Lung microvascular endothelial cell (primary cell): ENCODE measurements around the gene BRME1. TPM values are rescaled to one million over a fixed set of nuclear protein-coding genes. Genes with fewer than 3 reads are reported as not detected.
"Not testable (repeated sequence)": the region's sequence is repeated elsewhere in the genome, so short reads cannot be mapped to it uniquely, and the experiment has no call there.

Experiments
- DNase-seq, 2 donors: peaks; one replicate each; pipeline versions ENCODE4 v3.0.0 to v3.0.0-alpha.2; 2010; ENCODE audit warnings: low read depth in 2 of 2
- total RNA-seq: library from RNA; depleted of rRNA; stranded (reverse); fragments of >200 nt; gene quantifications from 2 replicates; pipeline ENCODE4 v1.2.1, GENCODE V29; 2014

The BRME1 gene
- total RNA-seq, 1 donor from 2014 or later, result 0.20 TPM

DNA sequence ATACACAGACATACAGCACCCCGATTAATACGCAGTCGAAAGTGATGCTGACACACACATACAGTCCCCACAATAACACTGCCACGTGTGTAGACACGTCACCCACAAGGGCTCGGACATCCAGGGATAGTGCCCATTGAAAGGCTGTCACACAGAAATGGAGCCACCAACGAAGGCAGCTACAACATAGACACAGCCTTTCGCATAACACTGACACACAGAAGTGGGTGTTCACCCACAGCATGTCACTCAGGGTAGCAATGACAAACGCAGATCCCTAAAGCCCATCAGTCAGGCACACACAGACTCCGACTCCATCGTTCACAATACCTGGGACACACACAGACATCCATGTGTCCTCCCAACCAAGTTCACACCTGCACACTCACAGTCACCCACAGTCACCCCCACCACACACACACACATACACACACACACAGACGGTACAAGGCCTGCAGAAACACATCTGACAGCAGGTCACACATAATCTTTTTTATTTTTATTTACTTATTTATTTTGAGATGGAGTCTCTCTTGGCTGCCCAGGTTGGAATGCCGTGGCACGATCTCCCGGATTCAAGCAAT, 39.4 kb downstream of the BRME1 start:
- DNase-seq, result no peak

DNA sequence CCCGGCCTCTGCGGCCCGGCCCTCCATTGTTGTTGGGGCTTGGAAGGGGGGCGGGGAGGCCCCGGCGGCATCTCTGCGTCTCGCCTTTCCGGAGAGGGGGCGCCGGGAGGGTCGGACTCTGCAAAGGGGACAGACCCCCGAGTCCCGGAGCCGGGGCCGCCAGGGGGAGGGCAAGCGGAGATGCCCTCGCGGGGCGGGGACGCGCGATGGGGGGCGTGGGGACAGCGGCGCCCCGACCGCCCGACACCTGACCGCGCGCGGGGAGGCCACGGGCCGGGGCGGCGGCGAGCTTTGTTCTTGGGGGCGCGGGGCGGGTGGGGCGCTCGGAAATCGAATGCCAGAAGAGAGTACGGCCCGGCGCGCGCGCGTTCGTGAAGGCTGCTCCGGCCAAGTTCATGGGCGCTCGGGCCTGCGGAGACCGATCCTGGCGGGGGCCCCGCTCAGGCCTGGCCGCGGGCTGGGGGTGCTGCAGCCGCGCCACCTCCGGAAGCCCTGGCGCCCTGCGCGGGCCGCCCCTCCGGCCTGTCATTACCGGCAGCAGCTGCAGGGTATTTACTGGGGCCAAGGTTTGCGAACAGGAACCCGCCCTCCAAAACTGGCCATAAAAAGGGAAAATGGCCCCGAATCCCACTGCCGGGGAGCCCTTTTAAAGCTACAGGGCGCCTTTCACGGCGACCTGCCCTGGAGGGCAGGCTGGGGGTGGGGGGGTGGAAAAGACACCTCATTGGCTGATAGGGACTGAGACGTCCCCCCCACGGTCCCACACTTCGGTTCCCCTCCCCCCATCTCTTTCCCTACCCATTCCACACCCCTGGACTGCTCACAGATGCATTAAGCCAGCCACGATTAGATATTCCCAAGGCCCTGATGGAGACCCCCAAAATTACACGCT, 40.1 kb downstream of the BRME1 start:
- peak; percentile 31 to 34 for DNase-seq

DNA sequence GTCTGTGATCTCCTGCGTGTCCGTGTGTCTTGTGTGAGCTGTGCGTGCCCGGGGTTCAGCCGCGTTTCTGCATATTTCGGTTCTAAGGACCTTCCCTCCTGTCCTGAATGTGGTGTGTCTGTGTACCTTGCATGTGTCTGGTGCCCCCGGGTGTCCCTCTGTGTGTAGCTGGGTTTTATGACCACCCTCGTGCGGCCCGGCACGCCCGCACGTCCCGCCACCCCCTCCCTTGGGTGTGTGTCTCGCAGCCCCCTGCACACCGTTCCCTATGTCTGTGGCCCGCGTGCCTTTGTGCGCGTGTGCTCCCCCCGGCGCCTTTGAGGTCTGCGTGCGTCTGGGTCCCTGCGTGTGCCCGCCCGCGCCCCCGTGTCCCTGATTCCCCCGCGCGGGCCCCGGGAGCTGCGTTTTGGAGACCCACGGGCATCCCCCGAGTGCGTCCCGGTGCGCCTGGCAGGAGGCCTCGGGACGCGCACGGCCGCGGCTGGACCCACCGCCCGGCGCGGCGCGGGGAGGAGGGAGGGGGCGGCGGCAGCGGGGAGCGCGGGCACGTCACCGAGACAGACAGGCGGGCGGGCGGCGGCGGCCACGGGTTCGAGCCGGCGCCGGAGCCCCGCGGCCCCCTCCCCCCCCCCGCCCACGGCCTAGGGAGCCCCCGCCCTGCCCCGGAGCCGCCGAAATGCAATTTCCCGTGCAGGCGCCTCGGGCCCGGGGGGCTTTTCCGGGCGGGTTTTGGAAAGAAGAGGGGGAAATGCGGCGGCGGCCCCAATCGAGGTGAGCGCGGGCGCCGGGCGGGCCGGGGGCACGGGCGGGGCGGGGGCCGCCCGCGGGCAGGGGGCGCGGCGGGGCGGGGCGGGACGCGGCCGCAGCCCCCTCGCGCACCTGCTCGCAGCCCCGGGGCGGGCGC, 41.0 kb downstream of the BRME1 start:
- no peak for DNase-seq

DNA sequence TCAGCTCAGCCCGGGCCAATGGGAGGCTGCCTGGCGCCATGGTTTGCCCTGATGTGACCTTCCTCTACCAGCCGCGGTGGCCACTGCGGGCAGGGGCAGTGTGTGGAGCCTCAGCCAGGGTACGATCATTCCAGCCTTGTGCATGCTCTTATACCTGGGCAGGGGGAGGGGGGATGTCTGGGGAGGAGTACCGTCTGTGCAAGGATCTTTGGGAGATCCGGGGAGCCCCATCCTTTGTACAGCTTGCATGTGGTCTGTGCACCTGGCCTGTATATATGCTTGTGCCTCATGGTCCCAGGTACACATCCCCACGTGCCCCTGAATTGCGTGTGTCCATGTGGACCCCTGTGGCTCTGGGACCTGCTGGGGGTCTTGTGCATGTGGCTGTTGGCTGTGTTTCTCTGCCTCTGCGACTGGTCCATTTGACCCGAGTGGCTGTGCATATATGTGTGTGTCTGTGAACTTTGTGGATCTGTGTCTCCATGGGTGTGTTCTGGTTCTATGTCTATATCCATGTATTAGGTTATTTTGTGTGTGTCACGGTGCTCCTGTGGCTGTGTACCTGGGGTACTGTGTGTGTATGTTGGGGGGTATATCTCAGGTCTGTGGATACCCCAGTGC, 41.8 kb downstream of the BRME1 start:
- no peak for DNase-seq

DNA sequence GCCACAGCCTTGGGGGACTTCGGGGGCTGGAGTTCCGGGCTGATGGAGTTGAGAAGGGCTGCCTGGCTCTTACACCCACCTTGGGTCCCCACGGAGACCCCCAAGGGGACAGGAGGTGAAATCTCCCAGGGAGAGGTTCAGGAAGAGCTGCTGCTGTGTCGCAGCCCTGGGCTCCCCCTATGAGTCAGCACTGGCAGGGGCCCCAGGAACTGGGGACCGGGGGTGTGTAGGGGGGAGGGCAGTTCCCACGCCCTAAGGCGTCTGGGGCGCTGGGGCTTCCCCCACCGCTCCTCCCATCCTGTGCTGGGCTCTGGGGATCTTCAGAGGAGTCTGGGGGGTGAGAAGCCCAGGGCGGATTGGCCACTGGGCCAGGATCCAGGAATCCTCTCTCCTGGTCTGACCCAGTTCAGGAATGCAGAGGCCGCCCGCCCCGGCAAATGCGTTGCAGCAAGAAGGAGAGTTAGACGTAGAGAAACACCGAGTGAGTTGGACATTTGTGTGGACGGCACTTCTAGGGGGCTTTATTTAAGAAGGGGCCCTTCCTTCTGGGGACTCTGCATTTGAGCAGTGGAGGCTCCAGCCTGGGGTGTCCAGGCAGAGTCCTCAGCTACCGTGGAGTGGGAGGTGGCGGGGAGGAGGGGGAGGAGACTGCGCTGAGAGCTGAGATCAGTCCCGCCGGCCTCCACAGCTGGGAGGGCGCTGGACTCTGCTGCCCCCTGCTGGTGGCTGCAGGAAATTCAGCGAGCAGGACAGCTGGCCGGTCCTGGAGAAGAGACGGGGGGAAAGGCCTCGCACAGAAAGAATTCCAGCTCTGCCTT, 44.0 kb downstream of the BRME1 start:
- peak; percentile 92 to 93 for DNase-seq

DNA sequence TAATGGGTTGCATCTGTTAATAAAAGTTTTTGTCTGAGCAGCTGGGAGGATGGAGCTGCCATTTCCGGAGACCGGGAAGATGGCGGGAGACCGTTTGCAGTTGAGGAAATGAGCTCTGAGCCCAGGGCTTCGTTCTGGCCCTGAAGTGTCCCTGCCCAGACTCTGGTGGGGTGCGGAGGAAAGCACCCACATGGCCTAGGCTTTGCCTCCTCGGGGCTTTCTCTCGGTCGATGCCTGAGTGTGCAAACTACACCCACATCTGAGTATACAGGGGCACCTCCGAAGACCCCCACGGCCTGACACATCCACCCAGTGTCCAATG, 44.6 kb downstream of the BRME1 start:
- peak in 1 of 2 donors; percentile 58 for DNase-seq

DNA sequence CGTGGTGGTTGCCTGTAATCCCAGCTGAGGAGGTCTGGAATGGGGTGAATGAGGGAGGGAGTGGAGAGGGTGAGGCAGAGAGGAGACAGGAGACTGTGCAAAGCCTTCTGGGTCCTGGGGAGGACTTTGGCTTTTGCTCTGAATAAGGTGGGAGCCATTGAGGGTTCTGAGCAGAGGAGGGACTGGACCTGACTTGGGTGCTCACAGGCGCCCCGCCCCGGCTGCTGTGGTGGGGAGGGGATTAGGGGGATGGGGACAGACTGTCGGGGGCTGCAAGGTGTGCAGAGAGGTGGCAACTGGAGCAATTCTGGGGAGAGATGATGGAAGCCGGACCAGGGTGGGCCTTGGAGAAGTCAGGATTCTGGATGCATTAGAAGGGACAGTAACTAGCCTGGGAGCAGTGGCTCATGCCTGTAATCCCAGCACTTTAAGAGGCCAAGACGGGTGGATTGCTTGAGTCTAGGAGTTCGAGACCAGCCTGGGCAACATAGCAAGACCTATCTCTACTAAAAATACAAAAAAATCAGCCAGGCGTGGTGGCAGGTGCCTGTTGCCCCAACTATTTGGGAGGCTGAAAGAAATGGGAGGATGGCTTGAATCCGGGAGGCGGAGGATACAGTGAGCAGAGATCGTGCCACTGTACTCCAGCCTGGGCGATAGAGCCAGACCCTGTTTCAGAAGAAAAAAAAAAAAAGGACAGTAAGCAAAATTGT, 45.1 kb downstream of the BRME1 start:
- no peak for DNase-seq

DNA sequence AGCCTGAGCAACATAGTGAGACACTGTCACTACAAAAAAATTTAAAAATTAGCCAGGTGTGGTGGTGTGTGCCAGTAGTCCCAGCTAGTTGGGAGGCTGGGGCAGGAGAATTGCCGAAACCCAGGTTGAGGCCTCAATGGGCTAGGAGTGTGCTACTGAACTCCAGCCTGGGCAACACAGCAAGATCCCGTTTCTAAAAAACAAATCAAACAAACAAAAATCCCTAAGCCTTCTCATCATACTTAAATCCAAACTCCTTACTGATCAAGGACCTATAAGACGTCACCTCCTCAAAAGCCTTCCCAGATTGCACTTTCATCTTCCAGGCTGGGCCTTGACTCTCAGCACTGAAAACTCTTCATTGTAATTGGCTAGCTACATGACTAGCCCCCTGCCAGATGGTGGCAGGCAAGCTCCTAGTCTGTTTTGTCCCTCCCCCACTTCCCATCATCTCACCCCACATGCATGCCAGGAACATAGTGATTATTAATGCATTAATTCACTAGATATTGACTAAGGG, 46.5 kb downstream of the BRME1 start:
- DNase-seq, result peak; percentile 76

DNA sequence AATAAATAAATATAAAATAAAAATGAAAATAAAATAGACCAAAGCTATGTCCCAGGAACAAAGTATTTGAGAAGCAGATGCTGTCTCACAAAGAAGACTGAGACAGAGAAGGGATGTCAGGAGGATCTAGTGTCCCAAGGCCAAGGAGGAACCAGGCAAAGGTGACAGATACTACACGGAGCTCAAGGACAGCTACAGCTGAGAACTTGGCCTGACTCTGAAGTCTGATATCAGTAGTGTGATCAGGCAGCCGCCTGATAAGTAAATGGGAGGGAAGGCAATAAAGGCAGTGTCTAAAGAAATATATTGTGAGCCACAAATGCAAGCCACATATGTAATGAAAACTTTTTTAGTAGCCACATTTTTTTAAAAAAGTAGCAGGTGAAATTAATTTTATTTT, 49.4 kb downstream of the BRME1 start:
- DNase-seq, result no peak

DNA sequence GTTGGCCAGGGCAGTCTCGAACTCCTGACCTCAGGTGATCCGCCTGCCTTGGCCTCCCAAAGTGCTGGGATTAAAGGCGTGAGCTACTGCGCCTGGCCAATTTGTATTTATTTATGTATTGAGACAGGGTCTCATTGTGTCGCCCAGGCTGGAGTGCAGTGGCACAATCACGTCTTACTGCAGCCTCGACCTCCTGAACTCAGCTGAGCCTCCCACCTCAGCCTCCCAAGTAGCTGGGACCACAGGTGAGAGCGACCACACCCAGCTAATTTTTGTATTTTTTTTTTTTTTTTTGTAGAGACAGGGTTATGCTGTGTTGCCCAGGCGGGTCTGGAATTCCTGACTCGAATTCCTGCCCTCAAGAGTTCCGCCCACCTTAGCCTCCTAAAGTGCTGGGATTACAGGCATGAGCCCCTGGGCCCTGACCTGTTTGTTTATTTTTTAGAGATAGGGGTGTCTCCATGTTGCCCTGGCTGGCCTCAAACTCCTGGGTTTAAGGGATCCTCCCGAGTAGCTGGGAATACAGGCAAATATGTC, 53.7 kb downstream of the BRME1 start:
- DNase-seq, result not testable (repeated sequence)

DNA sequence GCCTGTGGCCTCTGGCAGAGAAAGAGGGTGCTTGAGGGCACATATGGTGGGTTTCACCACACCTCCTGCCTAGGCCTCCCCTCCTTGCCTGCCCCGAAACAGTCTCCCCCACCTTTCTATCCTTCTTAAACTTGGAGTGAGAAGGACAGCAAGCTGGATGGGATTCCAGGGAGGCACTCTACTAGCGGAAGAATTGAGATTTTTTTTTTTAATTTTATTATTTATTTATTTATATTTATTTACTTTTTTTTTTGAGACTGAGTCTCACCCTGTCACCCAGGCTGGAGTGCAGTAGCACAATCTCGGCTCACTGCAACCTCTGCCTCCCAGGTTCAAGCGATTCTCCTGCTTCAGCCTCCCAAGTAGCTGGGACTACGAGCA, 54.2 kb downstream of the BRME1 start:
- DNase-seq, result not testable (repeated sequence)

DNA sequence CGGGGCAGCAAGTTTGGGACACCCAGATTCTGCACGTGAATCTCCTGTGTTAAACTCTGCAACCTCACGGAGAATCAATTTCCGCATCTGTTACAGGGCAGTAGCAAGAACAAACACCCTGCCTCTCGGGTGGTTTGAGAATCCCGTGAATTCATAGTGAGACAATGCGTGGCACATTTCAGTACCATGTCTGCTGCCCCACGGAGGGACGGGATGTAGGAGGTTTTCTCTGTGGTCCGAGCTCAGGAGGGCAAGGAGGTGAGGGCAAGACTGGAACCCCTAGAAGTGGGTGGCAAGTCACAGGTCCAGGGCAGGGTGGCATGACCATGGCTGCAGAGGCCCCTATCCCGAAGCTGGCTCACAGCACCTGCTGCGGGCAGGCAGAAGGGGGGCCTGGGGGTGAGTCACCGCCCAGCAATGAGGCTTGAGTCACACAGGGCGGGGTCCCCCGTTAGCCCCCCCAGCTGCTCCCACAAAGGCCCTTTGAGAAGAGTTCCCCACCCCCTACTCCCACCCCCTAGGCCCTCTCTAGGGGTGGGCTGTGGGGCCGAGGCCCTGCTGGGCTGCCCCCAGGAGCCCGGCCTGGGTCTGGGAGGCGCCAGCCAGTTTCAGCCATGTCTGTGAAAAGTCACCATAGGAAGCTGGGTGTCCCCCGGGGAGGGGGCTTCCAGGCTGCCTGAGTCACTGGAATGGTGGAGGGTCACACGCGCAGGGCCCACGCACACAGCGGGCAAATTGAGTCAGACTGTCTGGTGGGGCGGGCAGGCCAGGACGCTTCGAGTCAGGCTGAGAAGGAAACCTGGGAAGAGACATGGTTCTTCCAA, 54.8 kb downstream of the BRME1 start:
- DNase-seq, result peak; percentile 92 to 96

DNA sequence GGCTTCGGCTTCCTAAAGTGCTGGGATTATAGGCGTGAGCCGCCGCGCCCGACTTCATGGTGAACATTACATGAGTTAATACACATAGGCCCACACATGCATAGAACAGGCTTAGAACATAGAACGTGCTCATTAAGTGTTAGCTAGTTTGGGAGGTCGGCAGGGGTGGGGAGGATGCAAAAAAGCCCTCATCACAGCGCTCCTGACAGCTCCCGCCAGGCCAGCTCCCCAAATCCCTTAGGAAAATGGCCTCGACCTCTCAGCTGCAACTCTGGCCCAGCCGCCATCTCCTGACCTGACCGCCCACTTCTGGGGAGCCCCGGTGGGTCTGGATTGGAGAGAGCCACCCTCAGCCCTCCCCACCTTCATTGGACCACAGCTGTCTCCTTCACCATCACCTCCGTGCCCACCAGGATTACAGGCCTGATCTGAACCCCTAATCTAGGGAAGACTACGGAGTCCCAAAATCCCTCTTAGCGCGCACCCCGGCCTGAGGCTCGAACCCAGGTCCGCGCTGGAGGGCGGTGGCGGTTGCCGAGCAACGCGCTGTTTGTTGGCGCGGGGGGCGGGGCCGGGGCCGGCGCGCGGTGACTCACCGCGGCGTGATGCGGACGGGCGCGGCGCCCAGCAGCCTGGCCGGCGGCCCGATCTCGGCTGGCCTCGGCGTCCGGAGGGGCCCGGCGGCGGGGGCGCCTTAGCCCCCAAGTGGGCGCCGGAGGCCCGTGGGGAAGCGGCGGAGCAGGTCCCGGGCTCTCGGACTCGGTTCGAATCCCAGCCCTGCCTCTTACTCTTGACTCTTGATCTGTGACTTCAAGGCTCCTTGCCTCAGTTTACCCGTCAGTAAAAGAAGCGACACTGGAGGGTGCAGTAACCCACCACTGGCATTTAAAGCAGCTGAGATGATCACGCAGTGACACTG, 55.7 kb downstream of the BRME1 start:
- DNase-seq, result peak; percentile 88 to 92

DNA sequence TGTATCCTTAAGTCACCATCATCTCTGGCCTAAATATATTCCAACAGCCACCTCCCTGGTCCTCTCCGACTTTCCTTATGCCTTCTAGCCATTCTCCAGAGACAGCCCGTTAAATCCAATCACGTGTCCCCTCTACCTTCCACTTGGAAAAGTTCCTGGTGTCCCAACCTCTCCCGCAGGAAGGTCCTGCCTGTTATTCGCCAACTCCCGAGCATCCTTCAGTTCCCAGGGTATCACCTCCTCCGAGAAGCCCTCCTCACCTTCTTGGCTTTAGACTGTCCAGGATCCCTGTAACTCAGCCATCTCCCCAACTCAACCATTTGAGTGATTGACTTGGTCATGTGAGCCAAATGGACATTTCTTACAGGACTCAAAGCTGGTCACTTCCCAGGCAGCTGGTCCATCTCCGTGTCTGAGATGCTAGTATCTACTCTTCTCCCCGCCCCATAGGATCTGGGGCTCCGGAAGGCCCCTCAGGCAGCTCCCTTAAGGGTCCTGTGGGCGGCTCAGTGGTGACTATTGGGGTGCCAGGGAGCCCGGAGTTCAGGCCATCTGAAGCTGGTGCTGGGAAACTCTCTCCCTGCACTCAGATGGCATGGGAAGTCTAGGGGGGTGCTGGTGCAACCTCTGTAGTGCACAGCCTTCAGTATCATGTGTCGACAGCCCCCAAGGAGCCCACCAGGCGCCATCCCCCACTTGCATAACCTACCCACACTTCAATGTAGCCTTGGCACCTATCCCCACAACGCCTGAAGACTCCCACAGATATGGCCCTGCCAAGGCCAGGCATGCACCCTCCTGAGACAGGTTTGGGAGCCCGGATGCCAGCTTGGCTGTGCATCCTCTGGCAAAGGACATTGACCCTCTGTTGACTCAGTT, 56.9 kb downstream of the BRME1 start:
- no peak for DNase-seq

DNA sequence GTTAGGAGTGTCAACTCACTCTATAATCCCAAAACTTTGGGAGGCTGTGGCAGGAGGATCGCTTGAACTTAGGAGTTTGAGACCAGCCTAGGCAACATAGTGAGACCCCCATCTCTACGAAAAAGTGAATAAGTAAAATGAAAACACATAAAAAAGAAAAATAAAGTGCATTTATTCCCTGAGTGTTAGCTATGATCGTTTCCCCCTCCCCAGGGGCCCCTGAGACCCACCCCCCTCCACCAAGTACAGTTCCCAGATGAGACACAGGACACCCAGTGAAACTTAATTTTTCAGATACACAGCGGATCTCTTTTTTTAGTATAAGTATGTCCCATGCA, 57.6 kb downstream of the BRME1 start:
- DNase-seq, result no peak

DNA sequence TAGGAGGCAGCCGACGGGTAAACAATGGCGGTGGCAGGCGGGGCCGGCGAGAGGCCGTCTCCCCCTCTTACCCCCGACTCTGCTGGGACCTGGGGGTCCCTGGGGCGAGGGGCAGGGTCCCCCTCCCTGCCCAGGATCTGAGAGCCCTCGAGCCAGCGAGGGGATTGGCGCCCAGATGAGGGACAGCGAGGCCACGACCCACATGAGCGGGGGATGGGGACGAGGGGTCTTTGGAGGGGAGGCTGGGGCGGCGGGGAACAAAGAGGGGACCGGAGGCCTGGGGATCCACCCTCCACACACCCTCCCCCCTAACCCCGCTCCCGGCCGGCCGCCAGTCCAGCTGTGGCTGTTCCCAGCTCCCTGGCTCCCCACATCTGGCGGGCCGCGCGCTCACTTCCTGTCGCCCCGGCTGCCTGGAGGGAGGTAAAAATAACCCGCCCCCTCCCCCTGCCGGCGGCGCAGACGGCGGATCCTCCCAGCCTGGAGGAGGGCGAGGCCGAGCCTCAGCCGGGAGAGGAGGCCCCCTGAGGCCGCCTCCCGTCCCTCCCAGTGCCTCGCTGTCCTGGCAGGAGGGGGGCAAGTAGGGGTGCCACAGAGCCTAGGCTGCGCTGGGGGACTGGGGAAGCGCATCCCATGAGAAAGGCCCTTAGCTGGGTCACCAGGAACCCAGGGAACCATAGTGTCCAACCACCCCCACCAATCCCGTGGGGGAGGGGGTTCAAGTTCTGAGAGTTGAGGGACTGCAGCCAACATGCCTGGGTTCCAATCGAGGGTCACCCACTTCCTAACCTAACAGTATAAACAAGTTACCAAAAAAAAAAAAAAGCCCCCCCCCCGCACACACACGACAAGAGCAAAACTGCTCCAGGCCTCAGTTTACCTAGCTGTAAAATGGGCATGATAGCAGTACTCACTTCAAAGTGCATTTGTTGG, 58.2 kb downstream of the BRME1 start:
- DNase-seq, result peak; percentile 94 to 95
